Epithelial cell of esophagus (primary cell): ENCODE measurements around the gene IL12RB2.
A peak's percentile ranks its signal among the peaks of the same experiment; 100 is the strongest.

ENCODE experiments used
- DNase-seq: peaks from one replicate; pipeline ENCODE4 v3.0.0; 2010; ENCODE audit warnings: low read depth
- H3K4me3 ChIP-seq: 2 replicates; pipeline ENCODE4 v1.5.1; 2011; ENCODE audit warnings: mild to moderate bottlenecking, low read length, control low read depth
- TF ChIP-seq, protein P1 (sequence below): IDR thresholded peaks from 2 replicates; pipeline ENCODE4 v1.5.1; 2011; ENCODE audit warnings: low read depth, mild to moderate bottlenecking, low read length, control low read depth, inconsistent platforms; ENCODE audit not compliant: insufficient read depth; ENCODE audit errors: missing control alignments

Gene IL12RB2

DNA sequence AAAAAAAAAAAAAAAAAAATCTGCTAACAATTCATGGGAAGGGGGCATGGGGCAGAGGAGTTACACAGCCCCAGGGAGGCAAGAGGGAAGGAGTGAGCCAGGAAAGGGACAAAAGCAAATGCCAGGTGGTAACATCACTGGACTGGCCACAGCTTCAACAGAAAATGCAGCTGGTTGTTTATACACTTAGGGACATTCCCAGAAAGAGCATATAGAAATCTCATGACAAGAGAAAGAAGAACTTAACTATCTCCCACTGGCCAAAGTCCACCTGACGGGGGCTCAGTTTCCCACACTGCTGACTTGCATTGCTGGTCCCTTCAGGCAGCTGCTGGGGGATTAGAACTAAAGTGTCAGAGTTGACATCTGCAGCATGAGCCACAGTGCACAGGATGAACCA is 14.8 kb downstream of the IL12RB2 start:
- TF ChIP-seq, protein P1, sequence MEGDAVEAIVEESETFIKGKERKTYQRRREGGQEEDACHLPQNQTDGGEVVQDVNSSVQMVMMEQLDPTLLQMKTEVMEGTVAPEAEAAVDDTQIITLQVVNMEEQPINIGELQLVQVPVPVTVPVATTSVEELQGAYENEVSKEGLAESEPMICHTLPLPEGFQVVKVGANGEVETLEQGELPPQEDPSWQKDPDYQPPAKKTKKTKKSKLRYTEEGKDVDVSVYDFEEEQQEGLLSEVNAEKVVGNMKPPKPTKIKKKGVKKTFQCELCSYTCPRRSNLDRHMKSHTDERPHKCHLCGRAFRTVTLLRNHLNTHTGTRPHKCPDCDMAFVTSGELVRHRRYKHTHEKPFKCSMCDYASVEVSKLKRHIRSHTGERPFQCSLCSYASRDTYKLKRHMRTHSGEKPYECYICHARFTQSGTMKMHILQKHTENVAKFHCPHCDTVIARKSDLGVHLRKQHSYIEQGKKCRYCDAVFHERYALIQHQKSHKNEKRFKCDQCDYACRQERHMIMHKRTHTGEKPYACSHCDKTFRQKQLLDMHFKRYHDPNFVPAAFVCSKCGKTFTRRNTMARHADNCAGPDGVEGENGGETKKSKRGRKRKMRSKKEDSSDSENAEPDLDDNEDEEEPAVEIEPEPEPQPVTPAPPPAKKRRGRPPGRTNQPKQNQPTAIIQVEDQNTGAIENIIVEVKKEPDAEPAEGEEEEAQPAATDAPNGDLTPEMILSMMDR, result no peak
- DNase-seq, result no peak

DNA sequence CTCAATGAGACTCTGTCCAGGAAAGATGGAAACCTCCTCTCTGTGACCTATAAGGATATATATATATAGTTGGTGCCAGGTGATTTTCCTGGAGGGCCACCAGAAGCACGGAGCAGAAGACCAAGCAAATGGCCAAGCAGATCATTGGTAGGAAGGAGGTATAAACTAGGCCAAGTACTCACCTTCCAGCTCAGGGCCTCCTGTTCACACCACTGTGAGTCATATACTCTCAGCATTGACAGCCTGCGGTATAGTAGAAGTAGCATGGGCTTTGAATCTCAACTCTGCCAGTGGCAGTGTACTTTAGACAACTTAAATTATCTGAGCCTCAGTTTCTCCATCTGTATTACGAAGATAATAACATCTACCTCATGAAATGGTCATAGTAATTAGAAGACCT is 15.4 kb downstream of the IL12RB2 start:
- no peak for DNase-seq
- no peak overlapping the region for H3K4me3 ChIP-seq
- TF ChIP-seq, protein P1, result no peak

More for the DNA sequence above, 14.8 kb downstream of the IL12RB2 start:
- H3K4me3 ChIP-seq, result no peak overlapping the region

DNA sequence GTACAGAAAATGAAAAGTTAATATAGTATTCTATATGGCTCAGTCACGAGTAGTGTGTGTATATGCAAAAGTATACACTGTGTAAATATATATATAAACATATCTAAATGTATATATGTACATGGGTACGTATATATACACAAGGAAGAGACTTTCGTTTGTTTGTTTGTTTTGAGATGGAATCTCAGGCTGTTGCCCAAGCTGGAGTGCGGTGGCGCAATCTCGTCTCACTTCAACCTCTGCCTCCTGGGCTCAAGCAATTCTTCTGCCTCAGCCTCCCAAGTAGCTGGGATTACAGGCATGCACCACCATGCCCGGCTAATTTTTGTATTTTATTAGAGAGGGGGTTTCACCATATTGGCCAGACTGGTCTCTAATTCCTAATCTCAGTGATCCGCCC is 16.4 kb downstream of the IL12RB2 start:
- H3K4me3 ChIP-seq, result no peak overlapping the region
- no peak for DNase-seq
- TF ChIP-seq, protein P1, result no peak

DNA sequence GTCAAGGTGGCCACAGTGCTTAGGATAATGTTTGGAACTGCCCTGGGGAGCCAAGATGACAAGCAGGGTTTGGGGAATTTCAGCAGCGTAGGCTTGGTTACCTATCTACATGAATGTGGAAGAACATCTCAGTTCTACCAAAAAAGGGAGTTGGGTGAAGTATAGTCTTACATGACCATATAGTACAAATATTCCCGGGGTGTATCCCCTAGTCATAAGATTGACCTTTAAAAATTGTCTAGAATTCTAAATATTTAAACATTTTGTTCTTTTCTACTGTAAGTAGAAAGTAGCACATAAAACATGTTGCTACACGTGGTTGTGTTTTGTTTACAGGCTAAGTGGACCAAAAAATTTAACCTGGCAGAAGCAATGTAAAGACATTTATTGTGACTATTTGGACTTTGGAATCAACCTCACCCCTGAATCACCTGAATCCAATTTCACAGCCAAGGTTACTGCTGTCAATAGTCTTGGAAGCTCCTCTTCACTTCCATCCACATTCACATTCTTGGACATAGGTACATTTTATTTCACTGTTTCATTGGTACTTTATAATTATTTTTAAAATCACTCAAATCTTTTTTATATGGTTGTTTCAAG is 20.3 kb downstream of the IL12RB2 start:
- no peak overlapping the region for H3K4me3 ChIP-seq
- no peak for DNase-seq
- TF ChIP-seq, protein P1, result no peak

DNA sequence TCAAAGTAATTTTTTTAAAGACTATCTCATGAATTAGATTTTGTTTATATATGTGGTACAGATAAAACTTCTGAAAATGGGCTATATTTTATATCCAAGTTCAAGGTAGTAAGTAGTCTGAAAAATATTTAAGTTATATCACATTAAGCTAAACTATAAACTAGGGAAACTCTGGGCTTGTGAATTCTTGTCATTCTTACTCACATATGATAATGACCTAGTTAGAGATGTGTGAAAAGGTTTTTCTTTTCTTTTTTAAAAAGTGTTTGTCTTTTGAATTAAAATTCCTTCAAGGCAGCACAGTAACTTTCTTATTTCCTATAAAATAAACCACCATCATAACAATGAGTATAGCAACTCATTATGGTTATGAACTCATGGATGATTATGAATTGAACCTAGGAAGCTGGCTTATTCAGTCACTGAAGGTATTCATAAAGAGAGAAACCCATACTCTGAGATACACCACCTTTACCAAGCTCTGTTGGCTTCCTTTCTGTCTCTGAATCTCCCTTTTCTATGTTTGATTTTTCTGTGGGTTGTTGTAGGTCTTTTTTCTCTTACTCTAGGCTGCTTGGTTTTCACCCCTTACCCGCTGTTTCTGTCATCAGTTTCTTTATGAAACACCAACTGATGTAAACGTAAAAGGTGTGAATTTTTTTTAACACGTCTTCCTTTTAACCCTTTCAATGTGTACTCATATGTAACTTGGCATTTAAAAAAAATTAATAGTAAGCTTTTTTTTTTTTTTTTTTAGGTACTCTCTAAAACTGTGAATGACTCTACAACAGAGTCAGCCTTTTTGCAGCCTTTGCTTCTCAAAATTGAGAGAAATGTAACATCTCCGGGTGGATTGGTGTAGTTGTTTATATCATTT is 25.2 kb downstream of the IL12RB2 start:
- TF ChIP-seq, protein P1, result no peak
- DNase-seq, result no peak
- no peak overlapping the region for H3K4me3 ChIP-seq

DNA sequence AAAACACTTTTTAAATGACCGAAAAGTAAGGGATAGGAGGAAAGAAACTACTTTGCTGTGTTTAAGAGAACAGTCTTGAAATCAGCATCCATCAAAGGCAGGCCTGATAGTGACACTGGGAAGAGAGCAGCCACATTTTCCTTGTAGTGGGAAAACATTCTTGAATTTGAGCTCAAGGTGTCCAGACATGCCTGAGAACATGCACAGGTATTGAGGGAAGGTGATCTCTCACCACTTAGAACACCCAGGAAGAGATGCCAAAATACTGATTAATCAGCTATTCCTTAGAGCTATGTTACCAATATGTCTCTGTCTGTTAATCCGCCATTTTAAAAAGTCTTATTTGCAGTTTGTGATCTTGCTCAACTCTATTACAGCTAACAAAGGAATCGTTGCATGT is 25.9 kb downstream of the IL12RB2 start:
- H3K4me3 ChIP-seq, result no peak overlapping the region
- TF ChIP-seq, protein P1, result no peak
- DNase-seq, result peak; percentile 93
